A549 (cell line): ENCODE data around the gene AMZ1. TPM values are rescaled to one million over a fixed set of nuclear protein-coding genes. Genes with fewer than 3 reads are reported as not detected.
A peak's percentile ranks its signal among the peaks of the same experiment; 100 is the strongest.

Experiments used
- ATAC-seq, 2 experiments: fragments of 200-7000 bp in 1 of 2; fragments of >200 bp in 1 of 2; cut with Nextera tagmentation in 1 of 2; cut with Tn5 transposase in 1 of 2; 3 replicates each; pipeline versions ENCODE4 v1.8.0 to v1.9.1; 2018 to 2020; ENCODE audit warnings: mild to moderate bottlenecking in 1 of 2, moderate library complexity in 1 of 2
- CTCF ChIA-PET: fragments of 300-600 bp; sonication (Branson Sonifier 250); formaldehyde crosslinking; extraction: SDS; loops from one replicate; lab custom pipeline; 2021; ENCODE audit warnings: antibody characterized with exemption, inconsistent platforms; lab: Yijun Ruan, JAX
- POLR2A ChIA-PET: fragments of 350-600 bp; formaldehyde crosslinking; extraction: SDS; loops from one replicate; lab custom pipeline; 2021; ENCODE audit warnings: antibody characterized with exemption, inconsistent platforms; lab: Yijun Ruan, JAX
- DNase-seq, 2 experiments: peaks; one replicate each; pipeline versions ENCODE4 v3.0.0 to v3.0.0-alpha.2; 2011 to 2016; ENCODE audit warnings: low read depth in 1 of 2, low spot score in 1 of 2
- FAIRE-seq: peaks from 2 replicates; lab custom pipeline; 2011; peaks lifted over from hg19 to GRCh38; lab: Jason Lieb, UNC
- H3K27ac ChIP-seq, 2 experiments: fragments of >200 bp; sonication (Bioruptor Twin); formaldehyde crosslinking; 3 replicates each; pipeline ENCODE4 v1.5.1; 2016 to 2017
- H3K4me1 ChIP-seq: fragments of >200 bp; sonication (Bioruptor Twin); formaldehyde crosslinking; 3 replicates; pipeline ENCODE4 v1.6.1; 2016
- H3K4me2 ChIP-seq: fragments of >200 bp; sonication (Bioruptor Twin); formaldehyde crosslinking; 3 replicates; pipeline ENCODE4 v1.6.1; 2016
- H3K4me3 ChIP-seq: fragments of >200 bp; sonication (Bioruptor Twin); formaldehyde crosslinking; 3 replicates; pipeline ENCODE4 v1.5.1; 2016
- H3K9me3 ChIP-seq: fragments of >200 bp; sonication (Bioruptor Twin); formaldehyde crosslinking; 3 replicates; pipeline ENCODE4 v1.6.1; 2016
- CEBPB ChIP-seq, 2 experiments: fragments of >200 bp in 1 of 2; sonication (Bioruptor Twin) in 1 of 2; formaldehyde crosslinking in 1 of 2; IDR thresholded peaks; 2 replicates each; pipeline ENCODE4 v1.6.1; 2012 to 2016
- EHF ChIP-seq: fragments of 250-450 bp; sonication (Bioruptor Pico); IDR thresholded peaks from 2 replicates; pipeline ENCODE4 v1.5.0; 2020; ENCODE audit warnings: mild to moderate bottlenecking
- EHMT2 ChIP-seq: fragments of 200-600 bp; sonication (generic); IDR thresholded peaks from 2 replicates; pipeline ENCODE4 v1.6.1; 2016; ENCODE audit warnings: antibody characterized with exemption, low read depth, mild to moderate bottlenecking, moderate library complexity
- ESRRA ChIP-seq: fragments of 150-350 bp; IDR thresholded peaks from 2 replicates; pipeline ENCODE4 v1.6.1; 2014; ENCODE audit warnings: mild to moderate bottlenecking, low read length, borderline replicate concordance
- FOXS1 ChIP-seq: fragments of 250-450 bp; sonication (Bioruptor Pico); IDR thresholded peaks from 2 replicates; pipeline ENCODE4 v1.5.0; 2020; ENCODE audit warnings: mild to moderate bottlenecking, moderate library complexity
- HDAC2 ChIP-seq: fragments of 200-600 bp; sonication (generic); IDR thresholded peaks from 2 replicates; pipeline ENCODE4 v1.6.1; 2016
- JUNB ChIP-seq: fragments of >200 bp; sonication (Bioruptor Twin); formaldehyde crosslinking; IDR thresholded peaks from 2 replicates; pipeline ENCODE4 v1.6.1; 2016
- KDM1A ChIP-seq: fragments of 200-600 bp; sonication (generic); IDR thresholded peaks from 2 replicates; pipeline ENCODE4 v1.6.1; 2016; ENCODE audit warnings: low read depth, mild to moderate bottlenecking
- MAFK ChIP-seq: fragments of 450-650 bp; IDR thresholded peaks from 2 replicates; pipeline ENCODE4 v1.6.1; 2014; ENCODE audit not compliant: partially characterized antibody
- MAZ ChIP-seq: fragments of 150-350 bp; IDR thresholded peaks from 2 replicates; pipeline ENCODE4 v1.6.1; 2014; ENCODE audit warnings: antibody characterized with exemption, low read depth, low read length, borderline replicate concordance
- NFE2L2 ChIP-seq: fragments of 150-350 bp; conservative IDR thresholded peaks from 2 replicates; pipeline ENCODE4 v1.6.1; 2014; ENCODE audit warnings: low read length
- NPAS2 ChIP-seq: fragments of 250-450 bp; sonication (Bioruptor Pico); IDR thresholded peaks from 2 replicates; pipeline ENCODE4 v1.8.0; 2022; ENCODE audit warnings: mild to moderate bottlenecking, moderate library complexity, borderline replicate concordance
- POLR2A ChIP-seq: IDR thresholded peaks from 2 replicates; pipeline ENCODE4 v1.6.1; 2012; ENCODE audit warnings: mild to moderate bottlenecking, low read length
- POLR2AphosphoS2 ChIP-seq: conservative IDR thresholded peaks from 2 replicates; pipeline ENCODE4 v1.6.1; 2012; ENCODE audit warnings: low read length, improper control_type of control experiment, inconsistent platforms
- SMC3 ChIP-seq: fragments of >200 bp; sonication (Bioruptor Twin); formaldehyde crosslinking; IDR thresholded peaks from 3 replicates; pipeline ENCODE4 v1.6.1; 2018; ENCODE audit warnings: inconsistent platforms
- SREBF2 ChIP-seq: fragments of 450-650 bp; IDR thresholded peaks from 2 replicates; pipeline ENCODE4 v1.6.1; 2014; ENCODE audit warnings: mild to moderate bottlenecking, moderate library complexity
- TFCP2L1 ChIP-seq: fragments of 250-450 bp; sonication (Bioruptor Pico); IDR thresholded peaks from 2 replicates; pipeline ENCODE4 v1.5.0; 2021; ENCODE audit warnings: mild to moderate bottlenecking
- ZC3H11A ChIP-seq: fragments of 450-650 bp; IDR thresholded peaks from 2 replicates; pipeline ENCODE4 v1.6.1; 2014; ENCODE audit warnings: antibody characterized with exemption, mild to moderate bottlenecking
- ZNF302 ChIP-seq: fragments of 250-450 bp; sonication (Bioruptor Pico); IDR thresholded peaks from 2 replicates; pipeline ENCODE4 v1.9.0; 2021; ENCODE audit warnings: inconsistent platforms, mild to moderate bottlenecking, moderate library complexity
- ZSCAN20 ChIP-seq: fragments of 250-450 bp; sonication (Bioruptor Pico); IDR thresholded peaks from 2 replicates; pipeline ENCODE4 v1.8.0; 2022; ENCODE audit warnings: mild to moderate bottlenecking, moderate library complexity
- WGBS: methylation state at CpG from one replicate; pipeline ENCODE4 v1.1.6; 2017; ENCODE audit errors: missing lambda C conversion rate; 5-methylcytosine and 5-hydroxymethylcytosine counted together
- polyA plus RNA-seq, 4 experiments: library from polyadenylated mRNA; depleted of rRNA in 3 of 4; stranded (reverse); fragments of >200 nt; fragmentation: RNase III in 1 of 4; extraction: RNeasy Plus Mini Kit Qiagen cat#74134 plus additional on column Dnase treatment in 1 of 4; gene quantifications; 2 replicates in 3 of 4; 3 replicates in 1 of 4; pipeline ENCODE4 v1.2.3, GENCODE V29; 2011 to 2017
- TF ChIP-seq, protein P1 (sequence below): fragments of 450-650 bp; IDR thresholded peaks from 2 replicates; pipeline ENCODE4 v1.6.1; 2014; ENCODE audit warnings: antibody characterized with exemption
- TF ChIP-seq, protein P2 (sequence below): fragments of >200 bp; sonication (Bioruptor Twin); formaldehyde crosslinking; IDR thresholded peaks from 3 replicates; pipeline ENCODE4 v1.5.1; 2016
- TF ChIP-seq, protein P3 (sequence below): IDR thresholded peaks from 2 replicates; pipeline ENCODE4 v1.6.1; 2012

AMZ1 gene
- polyA plus RNA-seq, 2 of the 4 experiments (the other 2 are of a cell fraction) = 0.01 TPM; not detected in 1

DNA sequence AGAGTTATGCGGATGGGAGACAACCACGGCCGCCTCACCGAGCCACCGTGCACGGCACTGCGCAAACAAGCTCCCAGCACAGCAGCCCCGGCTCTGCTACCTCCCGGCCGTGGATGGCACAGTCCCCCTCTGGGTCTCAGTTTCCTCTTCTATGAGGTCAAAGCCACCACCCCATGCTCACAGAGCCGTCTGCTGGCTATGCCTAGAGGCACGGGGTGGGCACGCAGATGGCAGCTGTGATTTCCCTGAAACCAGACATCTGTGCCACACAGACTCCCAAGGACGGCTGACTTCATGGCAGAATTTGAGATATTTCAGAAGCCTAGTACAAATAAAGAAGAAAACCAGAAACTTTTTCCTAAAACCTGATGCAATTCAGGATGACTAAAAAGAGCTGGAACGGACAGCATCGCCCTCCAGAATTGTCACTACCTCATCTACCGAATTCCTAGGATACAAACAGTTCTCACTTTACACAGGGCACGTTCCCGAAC is 73.2 kb downstream of the AMZ1 start:
- Histone ChIP-seq H3K27ac (peak overlapping the region; percentile 92 to 95), H3K4me2 (peak overlapping the region; percentile 93), H3K4me1 (peaks cover 48% of the 10 kb centered on the region), H3K9me3 (no peaks in the 10 kb centered on the region), H3K4me3 (no peak overlapping the region)
- ATAC-seq (no peak), FAIRE-seq (no peak), DNase-seq (no peak)
- WGBS = 86% methylated on average over 19 of the region's 19 CpGs
- POLR2A ChIA-PET = no interaction called here
- TF ChIP-seq JUNB (no peak), MAZ (no peak), SREBF2 (no peak), EHF (CRISPR knock-in tag) (no peak), POLR2AphosphoS2 (no peak), KDM1A (no peak), ZSCAN20 (CRISPR knock-in tag) (no peak), NFE2L2 (no peak), POLR2A (no peak), EHMT2 (no peak), ESRRA (no peak), ZNF302 (CRISPR knock-in tag) (no peak), FOXS1 (no peak), TFCP2L1 (CRISPR knock-in tag) (no peak), HDAC2 (no peak)
- TF ChIP-seq, protein P1, sequence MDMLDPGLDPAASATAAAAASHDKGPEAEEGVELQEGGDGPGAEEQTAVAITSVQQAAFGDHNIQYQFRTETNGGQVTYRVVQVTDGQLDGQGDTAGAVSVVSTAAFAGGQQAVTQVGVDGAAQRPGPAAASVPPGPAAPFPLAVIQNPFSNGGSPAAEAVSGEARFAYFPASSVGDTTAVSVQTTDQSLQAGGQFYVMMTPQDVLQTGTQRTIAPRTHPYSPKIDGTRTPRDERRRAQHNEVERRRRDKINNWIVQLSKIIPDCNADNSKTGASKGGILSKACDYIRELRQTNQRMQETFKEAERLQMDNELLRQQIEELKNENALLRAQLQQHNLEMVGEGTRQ = no peak
- CTCF ChIA-PET = interaction anchor here (0.6 to 3.8 kb wide), 13 partner anchors 25 to 1256 kb away, joined by 3 to 15 read pairs (median 4); no protein-coding TSS in a partner anchor

DNA sequence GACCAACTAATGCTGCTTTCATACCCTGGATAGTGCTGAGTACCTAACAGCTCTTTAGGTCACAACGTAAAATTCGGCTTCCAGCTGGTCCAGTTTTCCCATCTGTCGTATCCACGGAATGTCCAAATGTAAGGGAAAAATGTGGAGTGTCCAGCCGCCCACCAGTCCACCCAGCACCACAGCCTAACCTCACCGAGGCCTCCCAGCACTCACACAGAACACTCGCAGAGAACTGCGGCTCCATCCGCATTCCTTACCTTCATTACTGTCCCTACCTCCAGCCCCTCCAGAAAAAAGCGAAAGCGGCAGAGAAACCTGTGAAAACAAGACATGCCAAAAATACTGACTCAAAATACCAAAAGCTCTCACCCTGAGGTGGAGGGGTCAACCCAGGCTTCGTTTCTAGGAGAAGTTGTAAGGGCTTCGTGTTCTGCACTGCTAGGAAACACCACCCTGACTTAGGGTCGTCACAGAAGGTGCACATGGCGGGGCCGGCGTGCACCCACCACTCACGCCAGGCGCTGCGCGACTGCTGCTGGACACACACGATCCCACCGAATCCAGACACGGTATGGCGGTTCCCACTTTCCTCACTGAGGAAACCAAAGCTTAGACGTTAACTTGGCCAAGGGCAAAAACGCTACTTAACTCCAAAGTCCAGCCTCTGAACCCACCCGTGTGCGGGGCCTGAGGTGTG is 73.9 kb downstream of the AMZ1 start:
- WGBS = 93% methylated on average over 29 of the region's 29 CpGs
- Histone ChIP-seq H3K4me3 (no peak overlapping the region), H3K9me3 (no peaks in the 10 kb centered on the region), H3K4me1 (peaks cover 40% of the 10 kb centered on the region), H3K27ac (peak overlapping the region in 1 of 2 experiments; percentile 27; a peak in 2 of 6 replicates), H3K4me2 (no peak overlapping the region)
- ChIA-PET POLR2A (no interaction called here), CTCF (interaction anchor here (0.6 to 3.8 kb wide), 7 partner anchors 26 to 1255 kb away, joined by 3 to 15 read pairs (median 4); no protein-coding TSS in a partner anchor)
- ATAC-seq (no peak), FAIRE-seq (no peak), DNase-seq (no peak)
- TF ChIP-seq ESRRA (no peak), TFCP2L1 (CRISPR knock-in tag) (no peak), EHMT2 (no peak), SMC3 (no peak), ZC3H11A (no peak), MAFK (no peak), FOXS1 (no peak), CEBPB (IDR thresholded peaks at IDR 0.05) (no peak), NFE2L2 (no peak), NPAS2 (CRISPR knock-in tag) (no peak)
- TF ChIP-seq, protein P2, sequence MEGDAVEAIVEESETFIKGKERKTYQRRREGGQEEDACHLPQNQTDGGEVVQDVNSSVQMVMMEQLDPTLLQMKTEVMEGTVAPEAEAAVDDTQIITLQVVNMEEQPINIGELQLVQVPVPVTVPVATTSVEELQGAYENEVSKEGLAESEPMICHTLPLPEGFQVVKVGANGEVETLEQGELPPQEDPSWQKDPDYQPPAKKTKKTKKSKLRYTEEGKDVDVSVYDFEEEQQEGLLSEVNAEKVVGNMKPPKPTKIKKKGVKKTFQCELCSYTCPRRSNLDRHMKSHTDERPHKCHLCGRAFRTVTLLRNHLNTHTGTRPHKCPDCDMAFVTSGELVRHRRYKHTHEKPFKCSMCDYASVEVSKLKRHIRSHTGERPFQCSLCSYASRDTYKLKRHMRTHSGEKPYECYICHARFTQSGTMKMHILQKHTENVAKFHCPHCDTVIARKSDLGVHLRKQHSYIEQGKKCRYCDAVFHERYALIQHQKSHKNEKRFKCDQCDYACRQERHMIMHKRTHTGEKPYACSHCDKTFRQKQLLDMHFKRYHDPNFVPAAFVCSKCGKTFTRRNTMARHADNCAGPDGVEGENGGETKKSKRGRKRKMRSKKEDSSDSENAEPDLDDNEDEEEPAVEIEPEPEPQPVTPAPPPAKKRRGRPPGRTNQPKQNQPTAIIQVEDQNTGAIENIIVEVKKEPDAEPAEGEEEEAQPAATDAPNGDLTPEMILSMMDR = no peak
- TF ChIP-seq, protein P3, sequence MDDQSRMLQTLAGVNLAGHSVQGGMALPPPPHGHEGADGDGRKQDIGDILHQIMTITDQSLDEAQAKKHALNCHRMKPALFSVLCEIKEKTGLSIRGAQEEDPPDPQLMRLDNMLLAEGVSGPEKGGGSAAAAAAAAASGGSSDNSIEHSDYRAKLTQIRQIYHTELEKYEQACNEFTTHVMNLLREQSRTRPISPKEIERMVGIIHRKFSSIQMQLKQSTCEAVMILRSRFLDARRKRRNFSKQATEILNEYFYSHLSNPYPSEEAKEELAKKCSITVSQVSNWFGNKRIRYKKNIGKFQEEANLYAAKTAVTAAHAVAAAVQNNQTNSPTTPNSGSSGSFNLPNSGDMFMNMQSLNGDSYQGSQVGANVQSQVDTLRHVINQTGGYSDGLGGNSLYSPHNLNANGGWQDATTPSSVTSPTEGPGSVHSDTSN = no peak
